Keratinocyte (primary cell): ENCODE data around the gene CACNB2.

ENCODE experiments used
- CTCF ChIP-seq, 3 experiments: IDR thresholded peaks in 1 of 3; conservative IDR thresholded peaks in 1 of 3; optimal IDR thresholded peaks in 1 of 3; 2 replicates in 2 of 3; 3 replicates in 1 of 3; pipeline versions ENCODE3 to v1.5.1; 2011; ENCODE audit warnings: low read length in 3 of 3, mild to moderate bottlenecking in 3 of 3, moderate library complexity in 2 of 3, control low read depth in 1 of 3, inconsistent platforms in 1 of 3; ENCODE audit not compliant: insufficient read depth in 2 of 3; ENCODE audit errors: extremely low read depth in 1 of 3
- EZH2 ChIP-seq: IDR thresholded peaks from one replicate; pipeline ENCODE4 v1.6.1; 2012; ENCODE audit warnings: inconsistent platforms, mild to moderate bottlenecking, low read length, moderate library complexity

- TF ChIP-seq EZH2: no peak
- no peak for TF ChIP-seq CTCF (optimal IDR thresholded peaks at IDR 0.05 in 1 of 3, IDR thresholded peaks at IDR 0.05 in 1 of 3, conservative IDR thresholded peaks at IDR 0.05 in 1 of 3; ENCODE audit: extremely low read depth in 1 of 3, insufficient read depth in 2 of 3, low read length in 3 of 3)
These were observed 402.6 kb downstream of the CACNB2 start for GRCh38 chr10:18542832-18543231.
